DND-41 (cell line): ENCODE measurements around the gene ZC3H4.

Experiments
- ATAC-seq: fragments of 200-7000 bp; cut with Tn5 transposase; 3 replicates; pipeline ENCODE4 v1.9.1; 2021; ENCODE audit warnings: low read depth; ENCODE audit not compliant: insufficient read depth
- DNase-seq: peaks from one replicate; pipeline ENCODE4 v3.0.0-alpha.2; 2020
- H2AFZ ChIP-seq: 2 replicates; pipeline ENCODE4 v1.6.0; 2012; ENCODE audit warnings: low read depth, low read length
- H3K27ac ChIP-seq: 2 replicates; pipeline ENCODE4 v1.5.1; 2012; ENCODE audit warnings: low read length, inconsistent platforms
- H3K27me3 ChIP-seq: fragments of 200-600 bp; sonication (generic); 2 replicates; pipeline ENCODE4 v1.6.0; 2012; ENCODE audit warnings: low read length, mild to moderate bottlenecking, inconsistent platforms; ENCODE audit not compliant: insufficient read depth, poor library complexity
- H3K36me3 ChIP-seq: 2 replicates; pipeline ENCODE4 v1.5.1; 2012; ENCODE audit warnings: low read length, inconsistent platforms; ENCODE audit not compliant: insufficient read depth
- H3K4me1 ChIP-seq: 2 replicates; pipeline ENCODE4 v1.5.1; 2012; ENCODE audit warnings: mild to moderate bottlenecking, low read length; ENCODE audit not compliant: insufficient read depth
- H3K4me2 ChIP-seq: 2 replicates; pipeline ENCODE4 v1.6.0; 2012; ENCODE audit warnings: mild to moderate bottlenecking, moderate library complexity, low read length, inconsistent platforms; ENCODE audit not compliant: insufficient read depth
- H3K4me3 ChIP-seq, 2 experiments: fragments of 200-600 bp in 1 of 2; shearing (Covaris generic) in 1 of 2; 2 replicates each; pipeline ENCODE4 v1.5.1; 2012 to 2016; ENCODE audit warnings: inconsistent platforms in 2 of 2, low read length in 2 of 2, mild to moderate bottlenecking in 2 of 2, low read depth in 1 of 2, moderate library complexity in 1 of 2
- H3K79me2 ChIP-seq: 2 replicates; pipeline ENCODE4 v1.6.0; 2012; ENCODE audit warnings: low read length, inconsistent platforms; ENCODE audit not compliant: insufficient read depth
- H3K9ac ChIP-seq: 2 replicates; pipeline ENCODE4 v1.6.0; 2012; ENCODE audit warnings: low read depth, mild to moderate bottlenecking, inconsistent platforms, low read length, moderate library complexity
- H3K9me3 ChIP-seq: 2 replicates; pipeline ENCODE4 v1.5.1; 2012; ENCODE audit warnings: low read length, moderate library complexity, mild to moderate bottlenecking, inconsistent platforms; ENCODE audit not compliant: insufficient read depth, severe bottlenecking
- H4K20me1 ChIP-seq: 2 replicates; pipeline ENCODE4 v1.6.0; 2012; ENCODE audit warnings: low read length; ENCODE audit not compliant: insufficient read depth
- EZH2 ChIP-seq: IDR thresholded peaks from 3 replicates; pipeline ENCODE4 v1.6.1; 2012; ENCODE audit warnings: borderline replicate concordance, low read depth, mild to moderate bottlenecking, moderate library complexity, low read length, inconsistent platforms; ENCODE audit not compliant: severe bottlenecking
- TF ChIP-seq, protein P1 (sequence below): IDR thresholded peaks from 2 replicates; pipeline ENCODE4 v1.5.1; 2012; ENCODE audit warnings: borderline replicate concordance, low read length, moderate library complexity, mild to moderate bottlenecking; ENCODE audit not compliant: poor library complexity, severe bottlenecking; ENCODE audit errors: extremely low read depth

ZC3H4 gene

DNA sequence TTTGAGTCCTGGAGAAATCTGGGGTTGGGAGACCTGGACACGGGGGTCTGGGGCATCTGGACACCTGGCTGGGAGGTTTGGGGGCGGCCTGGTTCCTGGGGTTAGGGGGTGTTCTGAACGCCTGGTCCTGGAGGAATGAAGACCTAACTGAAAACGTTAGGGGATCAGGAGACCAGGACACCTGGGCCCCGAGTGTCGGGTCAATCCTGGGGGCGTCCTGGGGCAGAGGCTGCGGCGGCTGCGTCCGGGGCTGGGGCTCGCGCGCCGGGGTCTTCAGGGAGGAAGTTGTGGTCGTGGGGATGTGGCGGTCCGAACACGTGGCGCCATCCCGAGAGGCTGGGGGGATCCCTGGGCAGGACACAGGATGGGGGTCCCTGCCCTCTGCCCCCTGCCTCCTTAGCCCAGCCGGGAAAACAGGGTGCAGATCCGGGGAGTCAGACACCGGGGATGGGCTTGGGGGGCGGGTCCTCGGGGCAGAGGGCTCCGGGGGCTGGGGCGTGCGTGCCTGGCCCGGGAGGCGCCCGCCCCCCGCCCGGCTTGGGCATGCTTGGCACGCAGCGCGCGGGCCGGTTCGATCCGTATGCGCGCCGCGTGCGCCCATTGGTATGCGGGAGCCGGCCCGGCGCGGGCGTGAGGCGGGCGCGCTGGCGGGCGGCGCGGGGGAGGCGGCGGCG, 93.3 kb downstream of the ZC3H4 start:
- no peak overlapping the region for H3K4me2 ChIP-seq
- ATAC-seq, result no peak

DNA sequence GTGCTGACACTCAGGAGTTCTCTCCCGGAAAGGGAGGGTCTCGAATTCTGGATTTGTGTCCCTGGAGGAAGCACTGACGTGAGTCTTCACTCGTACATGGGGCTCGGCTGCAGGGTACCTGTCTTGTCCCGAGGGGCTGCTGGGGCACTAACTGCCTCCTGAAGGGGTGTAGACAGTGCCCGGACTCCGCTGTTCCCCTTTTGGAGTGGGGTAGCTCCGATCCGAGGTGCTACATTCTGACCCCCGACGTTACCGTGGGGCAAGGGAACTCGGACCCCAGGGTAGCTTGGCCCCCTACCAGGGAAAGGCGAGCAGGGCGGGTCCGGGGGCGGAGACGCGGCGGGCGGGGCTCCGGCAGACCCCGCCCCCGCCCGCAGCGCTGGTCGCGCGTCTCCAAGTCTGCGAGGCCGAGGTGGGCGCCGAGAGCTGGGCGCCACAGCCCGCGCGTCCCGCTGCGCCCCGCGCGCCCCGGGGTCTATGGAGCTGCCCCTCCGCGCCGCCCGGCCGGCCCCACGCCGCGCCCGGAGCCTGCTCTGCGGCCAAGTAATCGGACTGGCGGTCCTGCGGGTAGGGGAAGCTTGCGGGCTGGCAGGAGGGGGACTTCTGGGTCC, 94.0 kb downstream of the ZC3H4 start, which contains the start of gene NPAS1:
TSS of gene NPAS1 (plus strand) at position 407 of the 611 bp plus-strand sequence. CDS start 1,211 bp downstream, outside the sequence.
- Histone ChIP-seq H3K36me3 (no peaks in the 10 kb centered on the region), H3K27me3 (peaks cover 18% of the 10 kb centered on the region), H4K20me1 (no peaks in the 10 kb centered on the region), H3K9ac (no peak within 1 kb of the TSS), H3K4me3 (no peak within 1 kb of the TSS), H3K9me3 (no peaks in the 10 kb centered on the region), H2AFZ (no peak within 1 kb of the TSS), H3K79me2 (no peaks in the 10 kb centered on the region), H3K27ac (no peak within 1 kb of the TSS), H3K4me1 (0 out of 2 replicates have a peak, but pooled peaks cover 4% of the 10 kb centered on the region), H3K4me2 (no peak within 1 kb of the TSS)
- no peak for DNase-seq
- no peak for ATAC-seq
- no peak for TF ChIP-seq EZH2
- TF ChIP-seq, protein P1, sequence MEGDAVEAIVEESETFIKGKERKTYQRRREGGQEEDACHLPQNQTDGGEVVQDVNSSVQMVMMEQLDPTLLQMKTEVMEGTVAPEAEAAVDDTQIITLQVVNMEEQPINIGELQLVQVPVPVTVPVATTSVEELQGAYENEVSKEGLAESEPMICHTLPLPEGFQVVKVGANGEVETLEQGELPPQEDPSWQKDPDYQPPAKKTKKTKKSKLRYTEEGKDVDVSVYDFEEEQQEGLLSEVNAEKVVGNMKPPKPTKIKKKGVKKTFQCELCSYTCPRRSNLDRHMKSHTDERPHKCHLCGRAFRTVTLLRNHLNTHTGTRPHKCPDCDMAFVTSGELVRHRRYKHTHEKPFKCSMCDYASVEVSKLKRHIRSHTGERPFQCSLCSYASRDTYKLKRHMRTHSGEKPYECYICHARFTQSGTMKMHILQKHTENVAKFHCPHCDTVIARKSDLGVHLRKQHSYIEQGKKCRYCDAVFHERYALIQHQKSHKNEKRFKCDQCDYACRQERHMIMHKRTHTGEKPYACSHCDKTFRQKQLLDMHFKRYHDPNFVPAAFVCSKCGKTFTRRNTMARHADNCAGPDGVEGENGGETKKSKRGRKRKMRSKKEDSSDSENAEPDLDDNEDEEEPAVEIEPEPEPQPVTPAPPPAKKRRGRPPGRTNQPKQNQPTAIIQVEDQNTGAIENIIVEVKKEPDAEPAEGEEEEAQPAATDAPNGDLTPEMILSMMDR, result no peak

More for the DNA sequence above, 93.3 kb downstream of the ZC3H4 start:
- H3K36me3 ChIP-seq, result no peaks in the 10 kb centered on the region
- H3K4me3 ChIP-seq, result no peak overlapping the region
- H3K4me1 ChIP-seq, result 0 out of 2 replicates have a peak, but pooled peaks cover 4% of the 10 kb centered on the region
- peaks cover 18% of the 10 kb centered on the region for H3K27me3 ChIP-seq
- no peak for DNase-seq
- no peaks in the 10 kb centered on the region for H3K79me2 ChIP-seq
- H2AFZ ChIP-seq, result no peak overlapping the region
- no peak overlapping the region for H3K9ac ChIP-seq
- H3K9me3 ChIP-seq, result no peaks in the 10 kb centered on the region
- no peak overlapping the region for H3K27ac ChIP-seq
- TF ChIP-seq, protein P1, result no peak
- TF ChIP-seq EZH2, result no peak
- H4K20me1 ChIP-seq, result no peaks in the 10 kb centered on the region

- Histone ChIP-seq H3K36me3 (no peaks in the 10 kb centered on the region), H3K4me2 (no peak overlapping the region), H3K79me2 (no peaks in the 10 kb centered on the region), H4K20me1 (no peaks in the 10 kb centered on the region), H2AFZ (no peak overlapping the region), H3K27ac (no peak overlapping the region), H3K9me3 (no peaks in the 10 kb centered on the region), H3K4me1 (0 out of 2 replicates have a peak, but pooled peaks cover 4% of the 10 kb centered on the region), H3K27me3 (peaks cover 18% of the 10 kb centered on the region), H3K4me3 (no peak overlapping the region), H3K9ac (no peak overlapping the region)
- ATAC-seq (no peak), DNase-seq (no peak)
- TF ChIP-seq, protein P1, result no peak
- no peak for TF ChIP-seq EZH2
These were observed 94.7 kb downstream of the ZC3H4 start for GRCh38 chr19:47018923-47019322.
